Endometrial microvascular endothelial cells (primary cell): ENCODE measurements around the gene LRP2. TPM values are rescaled to one million over a fixed set of nuclear protein-coding genes. Genes with fewer than 3 reads are reported as not detected.
"Not testable (repeated sequence)": the region's sequence is repeated elsewhere in the genome, so short reads cannot be mapped to it uniquely, and the experiment has no call there.

Experiments used
- in situ Hi-C: cut with HindIII; loops from 2 replicates; pipeline ENCODE4 v1.10.0; 2017; ENCODE audit warnings: low sequenced_read_pairs, low pct_unique_long_range_greater_than_20kb; ENCODE audit errors: inconsistent ontology term
- total RNA-seq: library from RNA; depleted of rRNA; stranded (reverse); fragments of >200 nt; gene quantifications from one replicate; pipeline ENCODE4 v1.2.3, GENCODE V29; 2015; ENCODE audit errors: inconsistent ontology term

Gene LRP2
- not detected for total RNA-seq

DNA sequence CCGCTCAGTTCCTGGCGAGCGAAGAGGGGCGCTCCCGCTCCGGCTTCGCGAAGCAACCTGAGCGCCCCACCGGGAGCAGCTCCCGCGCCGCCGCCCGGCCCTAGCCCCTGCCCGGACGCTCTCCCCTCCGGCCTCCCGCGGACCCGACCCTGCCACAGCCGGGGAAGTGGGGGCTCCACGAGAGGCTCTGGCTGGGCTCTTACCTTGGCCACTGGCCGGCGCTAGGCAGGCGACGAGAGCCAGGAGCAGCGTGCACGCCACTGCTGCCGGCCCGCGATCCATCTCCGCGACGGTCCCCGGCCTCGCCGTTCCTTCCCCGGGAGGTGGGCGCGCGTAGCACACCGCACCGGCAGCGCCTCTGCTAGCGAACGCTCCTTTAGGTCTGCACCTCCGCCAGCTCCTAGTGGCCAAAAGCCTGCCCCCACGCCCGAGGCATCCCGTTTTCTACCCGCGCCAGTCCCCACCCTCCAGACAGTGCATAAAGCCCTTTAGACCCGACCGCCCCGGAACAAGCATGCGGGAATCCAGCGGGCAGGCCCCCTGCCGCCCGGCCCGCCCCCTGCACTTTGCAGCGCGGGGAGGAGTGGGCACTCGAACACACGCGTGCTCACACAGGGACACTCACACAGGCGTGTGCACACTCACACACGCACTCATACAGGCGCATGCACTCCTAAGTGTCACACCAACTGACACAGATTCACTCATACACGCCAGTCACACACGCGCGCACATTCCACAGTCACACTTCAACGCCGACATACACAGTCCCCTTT is at the start of gene LRP2:
Gene LRP2 (minus strand): TSS at position 417 of the 776 bp plus-strand sequence. CDS start 135 bp downstream, at position 282.
- in situ Hi-C loops, result no loop called here

DNA sequence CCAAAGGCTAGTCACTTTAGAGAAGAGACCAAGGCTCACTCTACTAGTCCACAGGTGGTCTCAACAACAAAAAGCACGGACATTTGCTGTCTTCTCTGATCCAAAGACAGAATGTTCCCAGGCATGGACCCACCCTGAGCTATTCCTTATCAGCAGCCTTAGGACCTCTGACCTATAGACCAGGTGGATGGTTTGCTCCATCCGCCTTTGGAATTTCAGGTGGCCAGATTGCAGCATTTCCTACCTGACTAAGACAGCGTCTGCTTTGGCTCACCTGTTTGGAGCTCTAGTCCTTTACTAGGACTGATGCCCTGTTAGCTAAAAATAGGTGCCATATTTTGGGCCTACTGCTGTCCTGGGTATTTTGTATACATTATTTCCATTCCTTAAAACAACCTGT is 44.6 kb upstream of the LRP2 start:
- in situ Hi-C loops, result no loop called here

DNA sequence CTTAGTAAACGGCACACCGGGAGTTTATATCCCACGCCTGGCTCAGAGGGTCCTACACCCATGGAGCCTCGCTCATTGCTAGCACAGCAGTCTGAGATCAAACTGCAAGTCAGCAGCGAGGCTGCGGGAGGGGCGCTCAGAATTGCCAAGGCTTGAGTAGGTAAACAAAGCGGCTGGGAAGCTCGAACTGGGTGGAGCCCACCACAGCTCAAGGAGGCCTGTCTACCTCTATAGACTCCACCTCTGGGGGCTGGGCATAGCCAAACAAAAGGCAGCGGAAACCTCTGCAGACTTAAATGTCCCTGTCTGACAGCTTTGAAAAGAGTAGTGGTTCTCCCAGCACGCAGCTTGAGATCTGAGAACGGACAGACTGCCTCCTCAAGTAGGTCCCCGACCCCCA is 37.2 kb upstream of the LRP2 start:
- in situ Hi-C loops, result not testable (repeated sequence)

DNA sequence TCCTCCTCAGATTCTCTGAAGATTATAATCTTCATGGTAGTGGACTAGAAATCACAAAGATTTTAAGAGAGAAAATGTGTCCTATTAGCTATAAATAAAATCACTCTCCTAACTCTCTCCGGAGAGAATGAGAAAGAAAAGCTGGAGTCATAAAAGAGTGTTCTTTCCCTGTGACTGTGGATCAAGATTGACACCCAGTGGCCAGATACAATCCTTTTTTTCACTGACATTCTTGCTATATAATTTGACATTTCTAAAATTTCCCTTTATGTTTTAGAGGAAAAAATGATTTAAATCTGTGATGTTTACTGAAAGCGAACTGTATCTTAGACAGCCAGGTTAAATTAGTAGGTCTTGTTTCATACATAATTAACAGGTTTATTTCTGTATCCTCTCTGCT is 35.4 kb upstream of the LRP2 start:
- in situ Hi-C loops, result no loop called here

DNA sequence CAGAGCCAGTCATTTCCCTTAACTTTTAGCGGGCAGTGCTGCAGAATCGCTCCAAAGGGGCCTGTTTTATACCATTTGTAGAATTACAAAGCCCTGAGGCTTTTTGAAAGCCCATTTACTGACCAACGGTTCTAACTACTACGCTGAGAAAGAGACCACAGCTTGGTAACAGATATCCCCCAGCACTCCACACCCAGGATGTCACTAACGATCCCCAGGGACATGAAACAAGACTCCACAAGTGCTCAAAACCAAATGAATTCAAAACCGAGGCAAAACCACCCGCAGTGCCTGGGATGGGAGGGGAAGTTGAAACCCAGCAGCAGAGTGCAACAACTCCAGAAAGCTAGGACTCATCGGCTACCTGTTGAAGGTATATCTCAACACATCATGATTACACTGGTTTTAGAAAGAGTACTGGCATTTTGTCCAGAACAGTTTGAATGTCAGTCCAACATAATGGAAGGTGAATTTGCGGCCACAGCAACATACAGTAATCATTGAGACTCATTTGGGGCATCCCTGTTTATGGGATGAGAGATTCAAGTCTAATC is 33.6 kb upstream of the LRP2 start:
- in situ Hi-C loops, result no loop called here

DNA sequence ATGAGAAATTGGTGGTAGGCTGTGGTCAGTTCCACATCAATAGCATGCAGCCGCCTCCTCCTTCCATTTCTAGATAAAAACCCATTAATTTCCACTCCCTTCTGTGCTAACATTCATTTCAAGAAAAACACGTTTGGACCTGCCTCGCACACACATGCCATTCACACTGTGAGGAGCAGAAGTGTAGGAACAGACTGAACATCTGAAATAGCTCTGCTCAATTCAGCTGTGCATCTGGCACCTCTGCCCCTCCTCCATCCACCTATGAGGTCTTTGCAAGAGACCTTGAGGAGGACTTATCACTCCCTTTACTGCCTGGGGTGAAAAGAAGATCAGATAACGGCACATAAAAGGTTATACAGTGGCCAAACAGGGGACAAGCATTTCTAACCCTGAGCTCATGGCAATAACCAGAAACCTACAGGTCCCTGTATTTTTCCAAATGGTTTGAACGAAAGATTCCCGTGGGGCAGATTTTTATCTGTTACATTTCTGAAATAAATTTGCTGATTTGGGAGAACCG is 30.8 kb upstream of the LRP2 start:
- in situ Hi-C loops, result no loop called here

DNA sequence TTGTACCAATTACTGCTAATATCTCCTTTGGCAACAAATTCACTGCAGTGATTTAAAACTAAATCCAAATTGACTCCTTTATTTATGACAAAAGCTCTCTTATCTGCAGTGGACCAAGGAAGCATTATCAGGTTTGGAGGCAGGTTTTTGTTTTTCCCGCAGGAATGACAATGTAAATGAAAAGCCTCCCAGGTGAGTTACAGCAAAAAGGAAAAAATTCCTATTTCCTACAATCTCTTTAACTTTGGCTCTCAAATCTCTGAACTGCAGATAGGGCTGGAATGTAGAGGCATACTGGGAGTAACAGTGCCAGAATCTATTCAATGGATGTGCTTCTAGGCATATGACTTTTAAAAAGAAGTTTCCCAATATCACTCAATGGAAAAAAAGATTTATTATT is 28.9 kb upstream of the LRP2 start:
- in situ Hi-C loops, result no loop called here

DNA sequence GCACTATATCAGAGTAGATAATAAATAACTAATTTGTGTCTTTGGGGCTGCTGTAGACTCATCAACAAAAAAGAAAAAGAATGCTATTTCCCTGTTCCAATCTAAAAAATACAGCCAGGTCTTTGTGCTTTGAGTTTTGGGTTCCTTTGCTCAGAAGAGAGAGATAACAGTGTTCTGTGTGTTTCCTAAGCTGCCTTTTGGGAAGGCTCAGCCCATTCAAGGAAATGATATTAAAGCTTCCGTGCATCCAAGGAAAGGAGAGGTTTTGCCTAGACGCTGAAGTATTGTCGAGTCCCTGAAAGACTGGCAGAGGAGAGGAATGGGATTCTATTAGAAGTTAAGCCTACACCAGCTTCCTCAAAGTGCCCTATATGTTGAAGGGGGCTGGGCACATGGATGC is 25.8 kb upstream of the LRP2 start:
- in situ Hi-C loops, result no loop called here

DNA sequence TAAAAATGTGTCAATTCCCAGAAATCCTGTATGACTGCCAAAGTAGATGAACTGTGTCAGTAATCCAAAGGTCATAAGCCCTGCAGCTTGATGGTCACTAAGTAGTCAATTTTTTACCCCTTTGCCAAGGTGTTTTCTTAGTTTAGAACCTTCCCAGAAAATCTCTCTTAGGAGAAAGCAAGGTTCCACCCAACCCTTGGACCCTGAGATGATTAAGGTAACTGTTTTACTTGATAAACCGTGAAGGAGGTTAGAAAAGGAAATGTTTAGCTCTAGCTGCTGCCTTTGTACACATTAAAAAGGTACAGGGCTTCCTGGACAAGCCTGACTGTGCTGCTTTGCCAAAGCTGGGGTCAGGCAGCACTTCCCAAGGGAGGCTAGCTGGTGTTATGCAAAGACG is 24.4 kb upstream of the LRP2 start:
- in situ Hi-C loops, result no loop called here

DNA sequence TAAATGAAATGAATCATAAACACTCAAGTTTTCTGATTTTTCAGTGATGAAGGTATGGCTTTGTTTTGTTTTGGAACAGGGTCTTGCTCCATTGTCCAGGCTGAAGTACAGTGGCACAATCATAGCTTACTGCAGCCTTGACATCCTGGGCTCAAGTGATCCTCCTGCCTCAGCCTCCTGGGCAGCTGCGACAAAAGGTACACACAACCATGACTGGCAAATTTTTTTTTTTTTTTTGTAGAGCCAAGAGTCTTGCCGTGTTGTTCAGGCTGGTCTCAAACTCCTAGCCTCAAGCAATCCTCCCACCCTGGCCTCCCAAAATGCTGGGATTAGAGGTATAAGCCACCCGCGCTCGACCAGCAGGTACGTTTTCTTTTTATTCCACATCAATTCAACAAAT is 22.5 kb upstream of the LRP2 start:
- in situ Hi-C loops, result no loop called here

DNA sequence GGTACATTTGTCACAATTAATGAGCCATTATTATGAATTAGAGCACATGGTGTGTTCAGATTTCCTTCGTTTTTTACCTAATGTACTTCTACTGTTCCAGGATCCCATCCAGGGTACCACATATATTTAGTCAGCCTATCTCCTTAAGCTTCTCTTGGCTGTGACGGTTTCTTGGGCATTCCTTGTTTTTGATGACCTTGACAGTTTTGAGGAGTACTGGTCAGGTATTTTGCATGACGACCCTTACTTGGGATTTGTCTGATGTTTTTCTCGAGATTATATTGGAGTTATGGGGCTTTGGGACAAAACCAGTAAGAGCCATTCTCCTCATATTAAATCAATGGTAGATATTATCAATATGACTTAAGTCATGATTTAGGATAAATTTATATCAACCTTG is 10.2 kb upstream of the LRP2 start:
- in situ Hi-C loops, result no loop called here

DNA sequence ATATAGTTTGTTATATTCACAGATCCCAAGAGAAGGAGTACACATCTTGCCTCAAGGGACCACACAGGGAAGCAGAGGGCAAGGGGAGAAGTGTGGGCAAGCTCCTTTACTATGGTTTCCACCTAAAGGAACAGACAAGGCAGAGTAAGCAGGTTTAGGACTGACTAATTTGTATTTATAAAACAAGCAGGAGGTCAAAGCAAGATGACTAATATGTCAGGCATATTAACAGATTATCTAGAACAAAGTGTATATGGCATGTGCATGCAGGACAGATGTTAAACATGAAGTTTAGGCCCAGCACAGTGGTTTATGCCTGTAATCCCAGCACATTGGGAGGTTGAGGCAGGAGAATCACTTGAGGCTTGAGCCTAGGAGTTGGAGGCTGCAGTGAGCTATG is 3.7 kb upstream of the LRP2 start:
- in situ Hi-C loops, result no loop called here

DNA sequence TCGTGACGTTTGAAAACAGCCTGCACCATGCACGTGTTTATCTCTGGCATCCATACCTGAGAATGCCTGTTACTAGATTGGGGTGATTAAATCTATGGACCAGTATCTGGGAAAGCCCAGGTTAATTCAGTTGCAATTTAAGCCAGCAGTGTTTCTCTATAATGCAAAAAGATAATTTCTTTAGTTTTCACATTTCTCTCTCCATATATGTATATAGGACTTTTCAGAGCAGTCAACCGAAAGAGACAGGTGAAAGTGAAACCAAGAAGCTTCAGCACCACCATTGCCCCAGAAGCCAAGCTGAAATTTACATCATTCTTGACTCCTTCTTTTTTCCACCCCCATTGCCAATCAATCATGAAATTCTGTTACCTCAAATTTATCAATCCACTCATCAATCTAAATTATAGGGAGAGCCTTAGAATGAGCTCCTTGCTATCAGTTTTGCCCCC is 2.7 kb upstream of the LRP2 start:
- in situ Hi-C loops, result no loop called here

DNA sequence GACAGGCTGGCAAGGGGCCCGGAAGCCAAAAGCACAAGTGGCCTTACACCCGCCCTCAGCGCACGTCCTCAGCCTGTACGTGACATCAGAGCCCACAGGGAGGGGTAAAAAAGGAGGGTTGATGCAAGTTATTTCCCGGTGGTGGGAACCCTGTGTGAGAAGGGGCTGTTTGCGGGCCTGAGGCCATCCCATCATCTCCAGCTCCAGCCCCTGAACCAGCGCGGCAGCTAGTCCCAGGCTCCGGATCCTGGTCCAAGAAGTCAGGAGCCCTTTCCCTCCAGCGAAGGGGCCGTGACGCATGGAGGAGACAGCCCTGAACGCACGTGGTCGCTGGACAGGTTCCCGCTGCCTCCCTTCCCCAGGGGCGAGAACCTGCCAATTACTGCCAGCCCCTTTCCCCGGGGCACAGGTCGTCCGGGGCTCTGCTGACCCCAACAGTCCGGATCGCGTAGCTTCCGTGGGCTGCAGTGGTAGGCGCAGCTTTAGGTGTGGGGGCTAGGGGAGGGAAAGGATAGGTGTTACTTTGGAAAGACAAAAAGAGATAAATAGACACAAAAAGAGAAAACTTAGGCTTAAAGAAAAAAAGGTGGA is 1.3 kb upstream of the LRP2 start:
- in situ Hi-C loops, result no loop called here

DNA sequence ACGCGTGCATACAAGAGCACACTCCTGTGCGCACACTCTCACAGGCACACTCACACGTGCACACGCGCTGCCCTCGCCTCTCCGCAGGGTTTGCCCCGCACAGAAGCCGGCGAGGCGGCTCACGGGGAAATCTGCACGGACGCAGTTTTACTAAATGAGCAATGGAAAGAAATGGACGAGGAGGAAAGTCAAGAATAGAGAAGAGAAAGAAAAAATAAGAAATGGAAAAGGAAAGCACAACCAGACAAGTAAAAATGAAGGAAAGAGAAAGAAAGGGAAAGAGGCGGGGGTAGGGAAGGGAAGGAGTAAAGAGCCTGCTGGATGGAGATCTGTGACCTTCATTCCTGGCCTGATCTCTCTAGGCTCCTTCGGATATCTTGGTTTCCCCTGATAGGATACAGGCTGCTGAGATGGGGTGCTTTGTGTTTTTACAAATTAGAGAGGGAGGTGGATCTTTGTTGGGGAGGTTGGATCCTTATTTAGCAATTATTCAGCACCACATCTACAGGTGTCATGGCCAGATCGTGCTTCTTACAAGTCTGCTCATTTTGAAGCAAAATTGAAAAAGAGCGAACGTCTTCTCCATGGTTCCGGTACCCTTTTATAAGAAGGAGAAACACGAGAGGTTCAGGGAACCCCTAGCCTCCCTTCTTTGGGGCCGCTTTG is 693 bp upstream of the LRP2 start:
- in situ Hi-C loops, result no loop called here

DNA sequence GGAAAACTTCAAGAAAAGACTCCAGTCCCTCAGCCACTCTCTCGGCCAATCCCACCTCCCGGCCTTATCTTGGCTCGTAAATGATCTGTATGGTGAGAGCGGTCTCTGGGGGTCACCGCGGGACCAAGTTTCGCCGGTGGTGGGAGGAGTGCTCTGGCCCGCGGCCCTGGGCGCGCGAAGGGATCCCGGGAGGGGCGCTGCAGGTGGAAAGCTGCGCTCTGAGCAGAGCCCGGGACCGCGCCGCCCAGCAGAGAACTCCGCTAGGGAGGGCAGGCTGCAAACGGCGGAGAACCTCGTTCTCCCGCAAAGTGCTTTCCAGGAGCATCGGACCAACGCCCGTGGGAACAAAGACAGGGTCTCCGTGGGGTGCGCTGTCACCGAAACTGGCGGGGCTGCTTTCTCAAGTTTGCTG is 622 bp downstream of the LRP2 start:
- in situ Hi-C loops, result no loop called here

DNA sequence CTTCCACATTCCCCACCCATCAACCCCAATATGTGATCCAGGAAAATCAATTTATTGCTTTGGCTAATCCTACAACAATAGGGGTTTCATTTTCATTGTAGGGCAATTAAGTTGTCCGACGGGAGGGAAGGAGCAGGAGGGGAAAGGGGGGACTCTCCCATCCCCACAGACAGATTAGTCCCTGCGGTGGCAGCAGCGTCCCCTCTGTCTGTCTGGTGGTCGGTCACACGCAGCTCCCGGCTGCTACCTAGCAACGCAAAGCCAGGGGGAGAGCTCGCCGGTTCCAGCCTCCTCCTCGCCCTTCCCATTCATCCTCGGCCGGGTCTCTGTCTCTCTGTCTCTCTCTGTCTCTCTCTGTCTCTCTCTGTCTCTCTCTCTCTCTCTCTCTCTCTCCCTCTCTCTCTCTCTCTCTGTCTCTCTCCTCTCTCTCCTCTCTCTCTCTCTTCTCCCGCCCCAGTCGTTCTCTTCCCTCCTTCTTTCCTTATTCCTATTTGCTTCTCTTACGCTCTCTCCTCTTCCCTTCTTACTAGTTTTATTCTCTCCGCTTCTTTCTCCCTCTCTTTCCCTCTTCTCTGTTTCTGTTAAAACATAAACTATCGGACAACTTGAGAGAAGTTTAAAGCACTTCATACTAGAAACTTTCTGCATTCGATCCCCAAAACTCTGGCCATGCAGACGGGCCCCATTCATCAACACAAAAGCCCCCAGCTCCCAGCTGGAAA is 1.2 kb downstream of the LRP2 start:
- in situ Hi-C loops, result no loop called here

DNA sequence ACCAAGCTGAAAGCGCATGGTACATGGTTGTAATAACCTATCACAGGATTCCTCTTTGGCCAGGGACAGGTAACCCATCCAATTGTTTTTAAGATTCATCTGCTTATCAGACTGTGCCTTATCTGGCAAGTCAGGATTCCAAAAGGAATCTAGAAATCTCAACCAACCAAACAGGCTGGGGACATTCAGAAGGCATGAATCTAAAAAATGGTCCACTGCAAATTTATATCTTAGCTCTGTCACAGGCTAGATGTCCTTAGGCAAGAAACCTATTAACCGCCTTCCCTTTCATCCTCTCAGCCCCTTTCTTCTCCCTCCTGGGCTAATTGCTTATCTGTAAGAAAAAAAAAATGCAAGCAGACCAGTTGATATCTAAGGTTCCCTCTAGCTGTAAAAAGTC is 4.3 kb downstream of the LRP2 start:
- in situ Hi-C loops, result no loop called here

DNA sequence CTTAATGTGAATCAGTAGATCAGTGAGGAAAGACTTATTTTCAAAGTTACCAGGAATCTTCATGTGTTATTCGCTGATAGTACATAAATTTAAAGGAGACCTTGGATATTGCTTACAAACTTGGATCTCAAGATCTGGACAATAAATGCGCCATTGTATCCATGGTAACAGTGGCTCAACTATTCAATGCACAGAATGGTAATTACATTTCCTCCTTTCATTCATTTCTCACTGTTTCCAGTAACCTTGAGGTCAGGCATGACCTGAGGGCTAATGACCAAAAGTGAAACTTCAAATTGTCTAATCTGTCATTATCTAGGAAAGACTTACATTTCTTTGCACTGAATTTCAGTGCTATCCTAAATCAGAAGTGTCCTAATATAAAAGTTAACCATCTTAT is 8.1 kb downstream of the LRP2 start:
- in situ Hi-C loops, result no loop called here
